Hepatocyte (in vitro differentiated cells): ENCODE data around the gene AP5B1. TPM values are rescaled to one million over a fixed set of nuclear protein-coding genes. Genes with fewer than 3 reads are reported as not detected.

Experiments
- DNase-seq: peaks from one replicate; pipeline ENCODE4 v3.0.0-alpha.2; 2016; ENCODE audit warnings: low spot score
- H2AFZ ChIP-seq: fragments of 200-600 bp; sonication (generic); 2 replicates; pipeline ENCODE4 v1.6.0; 2016; ENCODE audit warnings: antibody characterized with exemption, mild to moderate bottlenecking
- H3K27ac ChIP-seq: fragments of 200-600 bp; sonication (generic); 2 replicates; pipeline ENCODE4 v1.5.1; 2016; ENCODE audit warnings: mild to moderate bottlenecking
- H3K27me3 ChIP-seq: fragments of 200-600 bp; sonication (generic); 2 replicates; pipeline ENCODE4 v1.6.1; 2016
- H3K36me3 ChIP-seq: fragments of 200-600 bp; sonication (generic); replicated peaks from 2 replicates; pipeline ENCODE4 v1.5.1; 2016; ENCODE audit warnings: low read depth; ENCODE audit not compliant: insufficient read depth
- H3K4me1 ChIP-seq: fragments of 200-600 bp; sonication (generic); 2 replicates; pipeline ENCODE4 v1.5.1; 2016; ENCODE audit warnings: mild to moderate bottlenecking, moderate library complexity; ENCODE audit not compliant: insufficient read depth
- H3K4me2 ChIP-seq: fragments of 200-600 bp; sonication (generic); 2 replicates; pipeline ENCODE4 v1.6.0; 2016
- H3K4me3 ChIP-seq: fragments of 200-600 bp; sonication (generic); 2 replicates; pipeline ENCODE4 v1.5.1; 2016; ENCODE audit warnings: mild to moderate bottlenecking
- H3K79me2 ChIP-seq: fragments of 200-600 bp; sonication (generic); 2 replicates; pipeline ENCODE4 v1.6.0; 2017; ENCODE audit warnings: mild to moderate bottlenecking
- H3K9me2 ChIP-seq: fragments of 200-600 bp; sonication (generic); replicated peaks from 2 replicates; pipeline ENCODE4 v1.6.0; 2017; ENCODE audit warnings: mild to moderate bottlenecking; ENCODE audit not compliant: insufficient read depth
- H3K9me3 ChIP-seq: fragments of 200-600 bp; sonication (generic); 2 replicates; pipeline ENCODE4 v1.5.1; 2016; ENCODE audit warnings: low read depth, mild to moderate bottlenecking
- H4K20me1 ChIP-seq: fragments of 200-600 bp; sonication (generic); 2 replicates; pipeline ENCODE4 v1.6.0; 2016; ENCODE audit warnings: mild to moderate bottlenecking; ENCODE audit not compliant: insufficient read depth, poor library complexity, severe bottlenecking
- CTCF ChIP-seq: fragments of 200-600 bp; sonication (generic); IDR thresholded peaks from 2 replicates; pipeline ENCODE4 v1.5.1; 2016; ENCODE audit warnings: antibody characterized with exemption, mild to moderate bottlenecking; ENCODE audit not compliant: poor library complexity
- EZH2 ChIP-seq: fragments of 200-600 bp; sonication (generic); IDR thresholded peaks from 2 replicates; pipeline ENCODE4 v1.6.1; 2016; ENCODE audit warnings: antibody characterized with exemption, mild to moderate bottlenecking, borderline replicate concordance
- EZH2phosphoT487 ChIP-seq: fragments of 200-600 bp; sonication (generic); IDR thresholded peaks from one replicate; pipeline ENCODE4 v1.6.1; 2018; ENCODE audit warnings: antibody characterized with exemption, mild to moderate bottlenecking, low read depth, moderate library complexity; ENCODE audit not compliant: unreplicated experiment, severe bottlenecking
- WGBS: methylation state at CpG from one replicate; pipeline ENCODE4 v1.1.6; 2016; ENCODE audit warnings: low lambda C conversion rate; ENCODE audit errors: missing lambda C conversion rate; 5-methylcytosine and 5-hydroxymethylcytosine counted together
- polyA plus RNA-seq: library from polyadenylated mRNA; unstranded; fragments of >200 nt; fragmentation: Nextera tagmentation; extraction: Ambion mirVana; gene quantifications from 2 replicates; pipeline ENCODE4 v1.2.1, GENCODE V29; 2016
- total RNA-seq: library from RNA; depleted of rRNA; stranded (reverse); fragments of >200 nt; gene quantifications from 2 replicates; pipeline ENCODE4 v1.2.3, GENCODE V29; 2014

Gene AP5B1
- total and polyA plus RNA-seq, 2 experiments from 2014 or later: 20.9 to 27.1 TPM

GRCh38 chr11:65786786-65787636 lies 6.2 kb upstream of the AP5B1 start, which contains the start of gene OVOL1:
Gene OVOL1 (plus strand): TSS chr11:65787063. CDS start chr11:65787374, 311 bp downstream.
- no peak for TF ChIP-seq EZH2
- no peak for TF ChIP-seq CTCF
- peak; percentile 64 for TF ChIP-seq EZH2phosphoT487
- H3K4me2 ChIP-seq: peak within 1 kb of the TSS; percentile 92
- H3K79me2 ChIP-seq: peaks cover 38% of the 10 kb centered on the region
- H2AFZ ChIP-seq: peak within 1 kb of the TSS; percentile 63
- no peaks in the 10 kb centered on the region for H3K9me2 ChIP-seq
- peak; percentile 90 for DNase-seq
- H3K27me3 ChIP-seq: peaks cover 13% of the 10 kb centered on the region
- H3K4me3 ChIP-seq: peak within 1 kb of the TSS; percentile 79
- H3K36me3 ChIP-seq: no peaks in the 10 kb centered on the region
- H3K27ac ChIP-seq: peak within 1 kb of the TSS; percentile 97
- H3K9me3 ChIP-seq: no peaks in the 10 kb centered on the region
- WGBS: 2% methylated on average over 69 of the region's 112 CpGs
- peaks cover 12% of the 10 kb centered on the region for H4K20me1 ChIP-seq
- peaks cover 28% of the 10 kb centered on the region for H3K4me1 ChIP-seq

GRCh38 chr11:65786008-65786785 lies 5.4 kb upstream of the AP5B1 start:
- peak; percentile 53 for DNase-seq

More at GRCh38 chr11:65786008-65786785, 5.4 kb upstream of the AP5B1 start:
- Histone ChIP-seq H3K9me3 (no peaks in the 10 kb centered on the region), H3K27ac (peak overlapping the region; percentile 11), H3K79me2 (peaks cover 31% of the 10 kb centered on the region), H3K9me2 (no peaks in the 10 kb centered on the region), H4K20me1 (peaks cover 7% of the 10 kb centered on the region), H3K4me3 (peak overlapping the region; percentile 79), H2AFZ (no peak overlapping the region), H3K27me3 (peaks cover 13% of the 10 kb centered on the region), H3K36me3 (no peaks in the 10 kb centered on the region), H3K4me1 (peaks cover 35% of the 10 kb centered on the region), H3K4me2 (peak overlapping the region; percentile 92)
- WGBS: 20% methylated on average over 69 of the region's 74 CpGs
- TF ChIP-seq EZH2: peak; percentile 42
- no peak for TF ChIP-seq CTCF
- TF ChIP-seq EZH2phosphoT487: peak; percentile 50
